HEK293 (cell line): ENCODE data around the gene RPUSD1.

Source experiments
- CTCF ChIA-PET: fragments of 350-600 bp; formaldehyde crosslinking; extraction: SDS; loops from one replicate; lab custom pipeline; 2021; ENCODE audit warnings: antibody characterized with exemption; lab: Yijun Ruan, JAX
- POLR2A ChIA-PET: fragments of 300-600 bp; formaldehyde crosslinking; extraction: SDS; loops from one replicate; lab custom pipeline; 2020; ENCODE audit warnings: antibody characterized with exemption, inconsistent platforms; lab: Yijun Ruan, JAX
- H3K27ac ChIP-seq: fragments of 200-500 bp; sonication (Bioruptor generic); 2 replicates; pipeline ENCODE4 v1.5.1; 2014; ENCODE audit warnings: low read depth, low read length, control low read depth, inconsistent platforms; ENCODE audit errors: extremely low read depth
- H3K36me3 ChIP-seq, 2 experiments: fragments of 200-500 bp in 1 of 2; sonication (Bioruptor generic) in 1 of 2; 1 replicate in 1 of 2; 2 replicates in 1 of 2; pipeline ENCODE4 v1.5.1; 2014 to 2017; ENCODE audit warnings: inconsistent platforms in 2 of 2, low read length in 2 of 2; ENCODE audit not compliant: control insufficient read depth in 2 of 2, insufficient read depth in 1 of 2
- H3K4me1 ChIP-seq: fragments of 200-500 bp; sonication (Bioruptor generic); 2 replicates; pipeline ENCODE4 v1.5.1; 2014; ENCODE audit warnings: mild to moderate bottlenecking, low read length, inconsistent platforms; ENCODE audit not compliant: control insufficient read depth, insufficient read depth
- H3K4me3 ChIP-seq: 2 replicates; pipeline ENCODE4 v1.5.1; 2011; ENCODE audit warnings: low read depth, mild to moderate bottlenecking, control low read depth, low read length, moderate library complexity
- H3K9me3 ChIP-seq: fragments of 200-500 bp; sonication (Bioruptor generic); 2 replicates; pipeline ENCODE4 v1.5.1; 2014; ENCODE audit warnings: low read depth, low read length, inconsistent platforms; ENCODE audit not compliant: control insufficient read depth, insufficient read depth
- GLIS1 ChIP-seq: fragments of 450-650 bp; formaldehyde crosslinking; IDR thresholded peaks from 2 replicates; pipeline ENCODE4 v1.5.1; 2016; ENCODE audit warnings: missing biosample characterization, missing genetic modification characterization
- SCRT1 ChIP-seq: fragments of 450-650 bp; formaldehyde crosslinking; IDR thresholded peaks from 2 replicates; pipeline ENCODE4 v1.5.1; 2016; ENCODE audit warnings: missing biosample characterization, missing genetic modification characterization, borderline replicate concordance
- ZBTB20 ChIP-seq: fragments of 450-650 bp; formaldehyde crosslinking; IDR thresholded peaks from 2 replicates; pipeline ENCODE4 v1.5.1; 2016; ENCODE audit warnings: missing biosample characterization, missing genetic modification characterization
- ZNF10 ChIP-seq: fragments of 450-650 bp; formaldehyde crosslinking; IDR thresholded peaks from 2 replicates; pipeline ENCODE4 v1.5.1; 2017; ENCODE audit warnings: missing biosample characterization, missing genetic modification characterization
- ZNF214 ChIP-seq: fragments of 450-650 bp; formaldehyde crosslinking; IDR thresholded peaks from 2 replicates; pipeline ENCODE4 v1.5.1; 2017; ENCODE audit warnings: missing biosample characterization, mild to moderate bottlenecking, missing genetic modification characterization, borderline replicate concordance
- ZNF221 ChIP-seq: fragments of 450-650 bp; formaldehyde crosslinking; IDR thresholded peaks from 2 replicates; pipeline ENCODE4 v1.5.1; 2017; ENCODE audit warnings: missing biosample characterization, missing genetic modification characterization, borderline replicate concordance
- ZNF311 ChIP-seq: fragments of 450-650 bp; formaldehyde crosslinking; IDR thresholded peaks from 2 replicates; pipeline ENCODE4 v1.5.1; 2017; ENCODE audit warnings: missing biosample characterization, missing genetic modification characterization, borderline replicate concordance
- ZNF335 ChIP-seq: fragments of 450-650 bp; formaldehyde crosslinking; conservative IDR thresholded peaks from 2 replicates; pipeline ENCODE4 v1.5.1; 2016; ENCODE audit warnings: missing biosample characterization, missing genetic modification characterization
- ZNF37A ChIP-seq: fragments of 450-650 bp; IDR thresholded peaks from 2 replicates; pipeline ENCODE4 v1.5.1; 2018; ENCODE audit warnings: missing biosample characterization, missing genetic modification characterization
- ZNF660 ChIP-seq: fragments of 450-650 bp; IDR thresholded peaks from 2 replicates; pipeline ENCODE4 v1.5.1; 2018; ENCODE audit warnings: missing biosample characterization, mild to moderate bottlenecking, missing genetic modification characterization
- ZNF701 ChIP-seq: fragments of 450-650 bp; formaldehyde crosslinking; IDR thresholded peaks from 2 replicates; pipeline ENCODE4 v1.5.1; 2016; ENCODE audit warnings: missing biosample characterization, missing genetic modification characterization
- ZNF76 ChIP-seq: fragments of 450-650 bp; formaldehyde crosslinking; IDR thresholded peaks from 2 replicates; pipeline ENCODE4; 2016; ENCODE audit warnings: low read depth, missing biosample characterization, missing genetic modification characterization, borderline replicate concordance
- ZNF837 ChIP-seq: fragments of 450-650 bp; formaldehyde crosslinking; IDR thresholded peaks from 2 replicates; pipeline ENCODE4 v1.5.1; 2016; ENCODE audit warnings: missing biosample characterization, missing genetic modification characterization
- TF ChIP-seq, protein P1 (sequence below): fragments of 450-650 bp; formaldehyde crosslinking; IDR thresholded peaks from 2 replicates; pipeline ENCODE4 v1.5.1; 2016; ENCODE audit warnings: missing biosample characterization, missing genetic modification characterization
- TF ChIP-seq, protein P2 (sequence below): fragments of 450-650 bp; formaldehyde crosslinking; IDR thresholded peaks from 2 replicates; pipeline ENCODE4 v1.5.1; 2016; ENCODE audit warnings: missing biosample characterization, missing genetic modification characterization
- TF ChIP-seq, protein P3 (sequence below): fragments of 450-650 bp; formaldehyde crosslinking; IDR thresholded peaks from 2 replicates; pipeline ENCODE4 v1.5.1; 2016; ENCODE audit warnings: missing biosample characterization, missing genetic modification characterization
- TF ChIP-seq, protein P4 (sequence below): fragments of 450-650 bp; formaldehyde crosslinking; IDR thresholded peaks from 2 replicates; pipeline ENCODE4 v1.5.1; 2016; ENCODE audit warnings: missing biosample characterization, missing genetic modification characterization, borderline replicate concordance

The RPUSD1 gene

DNA sequence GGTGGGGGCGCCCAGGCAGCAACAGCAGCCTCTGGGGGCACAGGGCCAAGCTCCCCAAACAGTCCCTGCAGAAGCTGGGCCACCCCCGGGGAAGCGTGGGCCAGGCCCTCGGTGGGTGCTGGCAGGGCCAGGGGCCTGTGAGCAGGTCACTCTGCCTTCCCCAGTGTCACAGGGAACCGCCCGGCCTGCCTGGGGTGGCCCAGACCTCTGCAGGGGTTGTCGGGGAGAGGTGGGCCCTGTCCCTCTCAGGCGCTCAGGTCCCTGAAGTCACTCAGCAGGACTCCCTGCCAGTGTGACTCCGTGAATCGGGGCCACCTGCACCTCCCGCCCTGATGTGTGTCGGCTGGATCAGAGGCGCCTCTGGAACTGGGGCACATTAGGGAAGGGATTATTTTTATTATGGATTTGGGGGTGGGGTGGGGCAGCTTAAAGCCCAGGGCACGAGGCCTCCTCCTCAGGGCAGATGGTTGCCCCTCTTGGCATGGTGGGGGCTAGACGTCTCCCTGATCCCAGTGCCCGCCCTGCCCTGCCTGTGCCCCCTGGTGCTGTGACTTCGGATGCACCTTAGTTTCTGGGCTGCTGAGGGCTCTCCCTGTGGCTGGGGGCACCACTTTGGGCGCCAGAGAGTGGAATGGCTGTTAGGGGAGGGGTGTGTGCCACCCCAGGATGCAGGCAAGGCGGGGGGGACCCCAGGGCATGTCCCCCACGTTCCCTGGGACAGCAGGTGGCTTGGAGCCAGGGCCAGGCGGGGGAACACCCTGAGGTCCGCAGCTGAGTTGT, 13.6 kb upstream of the RPUSD1 start (continued):
- TF ChIP-seq SCRT1: no peak
- TF ChIP-seq ZNF660 (tag by site-specific recombination): no peak
- TF ChIP-seq ZNF837 (tag by site-specific recombination): no peak
- TF ChIP-seq, protein P1, sequence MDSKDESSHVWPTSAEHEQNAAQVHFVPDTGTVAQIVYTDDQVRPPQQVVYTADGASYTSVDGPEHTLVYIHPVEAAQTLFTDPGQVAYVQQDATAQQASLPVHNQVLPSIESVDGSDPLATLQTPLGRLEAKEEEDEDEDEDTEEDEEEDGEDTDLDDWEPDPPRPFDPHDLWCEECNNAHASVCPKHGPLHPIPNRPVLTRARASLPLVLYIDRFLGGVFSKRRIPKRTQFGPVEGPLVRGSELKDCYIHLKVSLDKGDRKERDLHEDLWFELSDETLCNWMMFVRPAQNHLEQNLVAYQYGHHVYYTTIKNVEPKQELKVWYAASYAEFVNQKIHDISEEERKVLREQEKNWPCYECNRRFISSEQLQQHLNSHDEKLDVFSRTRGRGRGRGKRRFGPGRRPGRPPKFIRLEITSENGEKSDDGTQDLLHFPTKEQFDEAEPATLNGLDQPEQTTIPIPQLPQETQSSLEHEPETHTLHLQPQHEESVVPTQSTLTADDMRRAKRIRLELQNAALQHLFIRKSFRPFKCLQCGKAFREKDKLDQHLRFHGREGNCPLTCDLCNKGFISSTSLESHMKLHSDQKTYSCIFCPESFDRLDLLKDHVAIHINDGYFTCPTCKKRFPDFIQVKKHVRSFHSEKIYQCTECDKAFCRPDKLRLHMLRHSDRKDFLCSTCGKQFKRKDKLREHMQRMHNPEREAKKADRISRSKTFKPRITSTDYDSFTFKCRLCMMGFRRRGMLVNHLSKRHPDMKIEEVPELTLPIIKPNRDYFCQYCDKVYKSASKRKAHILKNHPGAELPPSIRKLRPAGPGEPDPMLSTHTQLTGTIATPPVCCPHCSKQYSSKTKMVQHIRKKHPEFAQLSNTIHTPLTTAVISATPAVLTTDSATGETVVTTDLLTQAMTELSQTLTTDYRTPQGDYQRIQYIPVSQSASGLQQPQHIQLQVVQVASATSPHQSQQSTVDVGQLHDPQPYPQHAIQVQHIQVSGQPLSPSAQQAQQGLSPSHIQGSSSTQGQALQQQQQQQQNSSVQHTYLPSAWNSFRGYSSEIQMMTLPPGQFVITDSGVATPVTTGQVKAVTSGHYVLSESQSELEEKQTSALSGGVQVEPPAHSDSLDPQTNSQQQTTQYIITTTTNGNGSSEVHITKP (tag by site-specific recombination): no peak

DNA sequence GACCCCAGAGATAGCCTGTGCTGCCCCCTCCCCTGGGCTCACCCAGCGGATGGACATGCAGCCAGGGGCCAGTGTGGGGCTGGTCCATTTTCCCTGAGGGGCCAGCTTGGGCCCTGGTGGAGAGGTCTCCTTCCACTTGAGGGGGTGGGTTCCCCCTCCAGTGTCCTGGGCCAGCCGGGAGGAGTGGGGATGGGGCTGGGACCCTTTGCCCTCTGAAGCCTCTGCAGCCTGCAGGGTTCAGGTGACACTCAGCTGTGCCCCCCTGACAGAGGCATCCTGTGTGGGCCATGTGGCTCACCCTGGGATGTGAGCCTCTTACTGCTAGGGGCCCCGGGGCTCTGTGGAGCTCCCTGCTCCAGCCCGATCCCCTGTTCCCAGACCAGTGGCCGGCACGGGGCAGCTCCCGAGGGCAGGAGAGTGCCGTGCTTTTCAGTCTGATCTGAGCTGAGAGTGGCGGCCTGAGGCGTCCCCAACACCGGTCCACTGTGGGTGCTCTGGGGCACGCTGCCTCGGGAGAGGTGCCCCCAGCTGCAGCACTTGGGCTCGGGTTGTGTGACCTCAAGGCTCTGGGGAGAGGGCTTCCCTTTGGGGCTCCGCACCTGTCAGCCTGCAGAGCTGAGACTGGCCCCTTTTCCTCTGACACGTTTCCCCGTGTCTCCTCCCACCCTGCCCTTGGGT, 12.8 kb upstream of the RPUSD1 start:
- H3K4me3 ChIP-seq: no peak overlapping the region
- no peak overlapping the region for H3K27ac ChIP-seq
- peaks cover 2% of the 10 kb centered on the region; the same call in 1 of the 2 replicates for H3K4me1 ChIP-seq
- H3K36me3 ChIP-seq: peaks cover 0 to 19% of the 10 kb centered on the region in 2 experiments; a peak in 1 of 3 replicates
- no peaks in the 10 kb centered on the region for H3K9me3 ChIP-seq
- TF ChIP-seq, protein P2, sequence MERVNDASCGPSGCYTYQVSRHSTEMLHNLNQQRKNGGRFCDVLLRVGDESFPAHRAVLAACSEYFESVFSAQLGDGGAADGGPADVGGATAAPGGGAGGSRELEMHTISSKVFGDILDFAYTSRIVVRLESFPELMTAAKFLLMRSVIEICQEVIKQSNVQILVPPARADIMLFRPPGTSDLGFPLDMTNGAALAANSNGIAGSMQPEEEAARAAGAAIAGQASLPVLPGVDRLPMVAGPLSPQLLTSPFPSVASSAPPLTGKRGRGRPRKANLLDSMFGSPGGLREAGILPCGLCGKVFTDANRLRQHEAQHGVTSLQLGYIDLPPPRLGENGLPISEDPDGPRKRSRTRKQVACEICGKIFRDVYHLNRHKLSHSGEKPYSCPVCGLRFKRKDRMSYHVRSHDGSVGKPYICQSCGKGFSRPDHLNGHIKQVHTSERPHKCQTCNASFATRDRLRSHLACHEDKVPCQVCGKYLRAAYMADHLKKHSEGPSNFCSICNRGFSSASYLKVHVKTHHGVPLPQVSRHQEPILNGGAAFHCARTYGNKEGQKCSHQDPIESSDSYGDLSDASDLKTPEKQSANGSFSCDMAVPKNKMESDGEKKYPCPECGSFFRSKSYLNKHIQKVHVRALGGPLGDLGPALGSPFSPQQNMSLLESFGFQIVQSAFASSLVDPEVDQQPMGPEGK (tag by site-specific recombination): 0 out of 2 replicates have a peak, but pooled peaks have one; percentile 6
- no peak for TF ChIP-seq ZNF701 (tag by site-specific recombination)
- peak; percentile 85 for TF ChIP-seq ZBTB20 (tag by site-specific recombination)
- no peak for TF ChIP-seq ZNF37A (tag by site-specific recombination)
- TF ChIP-seq GLIS1 (tag by site-specific recombination): no peak
- CTCF ChIA-PET: interaction anchor here (0.6 to 1.6 kb wide), 3 partner anchors 81 to 255 kb away, joined by 3 to 5 read pairs (median 4); no protein-coding TSS in a partner anchor
- POLR2A ChIA-PET: interaction anchor here (0.6 to 3.7 kb wide), 6 partner anchors 13 to 252 kb away, joined by 3 to 23 read pairs (median 4); partner anchors contain the start of genes ANTKMT, CHTF18 and RPUSD1

DNA sequence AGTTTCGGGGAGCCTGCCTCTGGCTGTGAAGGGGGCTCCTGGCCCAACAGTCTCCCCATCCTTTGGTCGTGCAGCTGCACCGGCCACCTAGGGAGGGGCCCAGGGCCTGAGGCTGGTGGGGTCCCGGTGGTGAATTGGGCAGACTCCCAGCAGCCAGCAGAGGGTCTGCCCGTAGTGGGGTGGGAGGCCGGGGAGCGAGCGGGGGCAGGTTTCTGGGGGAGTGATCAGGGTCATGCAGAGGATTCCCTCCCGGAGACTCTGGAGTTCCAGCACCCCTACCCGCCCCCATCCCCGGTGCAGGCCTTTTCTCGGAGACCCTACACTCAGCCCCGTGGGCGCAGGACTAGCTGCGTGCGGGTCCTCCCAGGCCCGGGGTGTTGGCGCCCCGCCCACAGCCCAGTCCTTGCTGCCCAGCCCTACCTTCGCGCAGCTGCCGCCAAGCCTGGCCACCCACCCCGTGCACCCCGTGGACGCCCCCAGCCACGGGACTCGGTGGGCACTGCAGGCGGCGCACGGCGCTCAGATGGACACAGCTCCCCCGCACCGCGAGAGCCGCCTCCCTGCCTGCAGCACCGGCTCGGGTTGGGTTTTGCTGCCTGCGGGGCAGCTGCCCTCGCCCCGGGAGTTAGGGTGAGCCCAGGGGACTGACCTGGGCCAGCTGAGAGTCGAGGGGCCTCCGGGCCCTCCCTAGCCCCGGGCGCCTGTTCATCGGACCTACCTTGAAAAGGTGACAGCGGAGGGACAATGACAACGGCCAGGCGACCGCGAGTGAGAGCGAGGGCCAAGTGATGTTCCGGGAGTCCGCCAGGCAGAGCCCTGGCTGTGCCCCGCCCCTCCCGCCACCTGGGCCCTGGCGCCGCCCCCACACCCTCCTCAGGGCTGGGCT, 12.0 kb upstream of the RPUSD1 start, which contains the start of gene GNG13:
Gene GNG13, minus strand, starts transcription at position 787 of the 886 bp plus-strand sequence. CDS start 1,657 bp downstream, outside the sequence.
- Histone ChIP-seq H3K36me3 (peaks cover 0 to 23% of the 10 kb centered on the region in 2 experiments; a peak in 1 of 3 replicates), H3K4me1 (peaks cover 2% of the 10 kb centered on the region; the same call in 1 of the 2 replicates), H3K27ac (no peak within 1 kb of the TSS), H3K9me3 (no peaks in the 10 kb centered on the region), H3K4me3 (peak within 1 kb of the TSS; percentile 13)
- POLR2A ChIA-PET: interaction anchor here (0.6 to 3.7 kb wide), 6 partner anchors 12 to 252 kb away, joined by 3 to 23 read pairs (median 4); partner anchors contain the start of genes ANTKMT, CHTF18 and RPUSD1
- CTCF ChIA-PET: interaction anchor here (0.6 to 1.6 kb wide), 3 partner anchors 80 to 256 kb away, joined by 3 to 5 read pairs (median 4); no protein-coding TSS in a partner anchor
- TF ChIP-seq, protein P3, sequence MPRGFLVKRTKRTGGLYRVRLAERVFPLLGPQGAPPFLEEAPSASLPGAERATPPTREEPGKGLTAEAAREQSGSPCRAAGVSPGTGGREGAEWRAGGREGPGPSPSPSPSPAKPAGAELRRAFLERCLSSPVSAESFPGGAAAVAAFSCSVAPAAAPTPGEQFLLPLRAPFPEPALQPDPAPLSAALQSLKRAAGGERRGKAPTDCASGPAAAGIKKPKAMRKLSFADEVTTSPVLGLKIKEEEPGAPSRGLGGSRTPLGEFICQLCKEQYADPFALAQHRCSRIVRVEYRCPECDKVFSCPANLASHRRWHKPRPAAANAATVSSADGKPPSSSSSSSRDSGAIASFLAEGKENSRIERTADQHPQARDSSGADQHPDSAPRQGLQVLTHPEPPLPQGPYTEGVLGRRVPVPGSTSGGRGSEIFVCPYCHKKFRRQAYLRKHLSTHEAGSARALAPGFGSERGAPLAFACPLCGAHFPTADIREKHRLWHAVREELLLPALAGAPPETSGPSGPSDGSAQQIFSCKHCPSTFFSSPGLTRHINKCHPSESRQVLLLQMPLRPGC (tag by site-specific recombination): no peak
- TF ChIP-seq ZNF311 (tag by site-specific recombination) (no peak), ZNF221 (tag by site-specific recombination) (no peak), ZNF10 (tag by site-specific recombination) (no peak), ZNF214 (no peak), ZNF76 (tag by site-specific recombination) (no peak), ZNF335 (tag by site-specific recombination) (peak; percentile 85)
- TF ChIP-seq, protein P4, sequence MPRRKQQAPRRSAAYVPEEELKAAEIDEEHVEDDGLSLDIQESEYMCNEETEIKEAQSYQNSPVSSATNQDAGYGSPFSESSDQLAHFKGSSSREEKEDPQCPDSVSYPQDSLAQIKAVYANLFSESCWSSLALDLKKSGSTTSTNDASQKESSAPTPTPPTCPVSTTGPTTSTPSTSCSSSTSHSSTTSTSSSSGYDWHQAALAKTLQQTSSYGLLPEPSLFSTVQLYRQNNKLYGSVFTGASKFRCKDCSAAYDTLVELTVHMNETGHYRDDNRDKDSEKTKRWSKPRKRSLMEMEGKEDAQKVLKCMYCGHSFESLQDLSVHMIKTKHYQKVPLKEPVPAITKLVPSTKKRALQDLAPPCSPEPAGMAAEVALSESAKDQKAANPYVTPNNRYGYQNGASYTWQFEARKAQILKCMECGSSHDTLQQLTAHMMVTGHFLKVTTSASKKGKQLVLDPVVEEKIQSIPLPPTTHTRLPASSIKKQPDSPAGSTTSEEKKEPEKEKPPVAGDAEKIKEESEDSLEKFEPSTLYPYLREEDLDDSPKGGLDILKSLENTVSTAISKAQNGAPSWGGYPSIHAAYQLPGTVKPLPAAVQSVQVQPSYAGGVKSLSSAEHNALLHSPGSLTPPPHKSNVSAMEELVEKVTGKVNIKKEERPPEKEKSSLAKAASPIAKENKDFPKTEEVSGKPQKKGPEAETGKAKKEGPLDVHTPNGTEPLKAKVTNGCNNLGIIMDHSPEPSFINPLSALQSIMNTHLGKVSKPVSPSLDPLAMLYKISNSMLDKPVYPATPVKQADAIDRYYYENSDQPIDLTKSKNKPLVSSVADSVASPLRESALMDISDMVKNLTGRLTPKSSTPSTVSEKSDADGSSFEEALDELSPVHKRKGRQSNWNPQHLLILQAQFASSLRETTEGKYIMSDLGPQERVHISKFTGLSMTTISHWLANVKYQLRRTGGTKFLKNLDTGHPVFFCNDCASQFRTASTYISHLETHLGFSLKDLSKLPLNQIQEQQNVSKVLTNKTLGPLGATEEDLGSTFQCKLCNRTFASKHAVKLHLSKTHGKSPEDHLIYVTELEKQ (tag by site-specific recombination): no peak
